GM12878 (cell line): ENCODE measurements around the gene CFAP97D2. TPM values are rescaled to one million over a fixed set of nuclear protein-coding genes. Genes with fewer than 3 reads are reported as not detected.

ENCODE experiments used
- ATAC-seq: fragments of 200-7000 bp; cut with Tn5 transposase; 3 replicates; pipeline ENCODE4 v1.9.1; 2020; ENCODE audit warnings: mild to moderate bottlenecking, moderate library complexity
- BruUV-seq: library from RNA; stranded (reverse); fragments of 400-500 nt; replicated peaks from 2 replicates; lab custom pipeline; 2021; lab: Mats Ljungman, UMichigan
- CTCF ChIA-PET: fragments of 300-600 bp; sonication (Branson Sonifier 250); formaldehyde crosslinking; extraction: SDS; loops from one replicate; lab custom pipeline; 2021; ENCODE audit warnings: inconsistent platforms; lab: Yijun Ruan, JAX
- POLR2A ChIA-PET: fragments of 350-600 bp; formaldehyde crosslinking; extraction: SDS; loops from one replicate; lab custom pipeline; 2021; ENCODE audit warnings: inconsistent platforms; lab: Charles Lee
- RAD21 ChIA-PET: fragments of 300-600 bp; sonication (Branson Sonifier 250); formaldehyde crosslinking; loops from one replicate; lab custom pipeline; 2023; ENCODE audit warnings: antibody characterized with exemption; ENCODE audit not compliant: unreplicated experiment; lab: Charles Lee
- SMC1A ChIA-PET: fragments of 300-600 bp; sonication (Branson Sonifier 250); formaldehyde crosslinking; loops from one replicate; lab custom pipeline; 2023; ENCODE audit not compliant: unreplicated experiment, uncharacterized antibody; lab: Charles Lee
- DNase-seq: peaks from one replicate; pipeline ENCODE4 v3.0.0-alpha.2; 2011; ENCODE audit warnings: low read depth, low spot score
- FAIRE-seq: peaks from 3 replicates; lab custom pipeline; 2011; peaks lifted over from hg19 to GRCh38; lab: Jason Lieb, UNC
- H2AFZ ChIP-seq: 2 replicates; pipeline ENCODE4 v1.6.0; 2011; ENCODE audit warnings: low read depth, low read length, control low read depth; ENCODE audit not compliant: control insufficient read depth
- H3K27ac ChIP-seq: 2 replicates; pipeline ENCODE4 v1.5.1; 2011; ENCODE audit warnings: control low read depth; ENCODE audit not compliant: control insufficient read depth, insufficient read depth
- H3K27me3 ChIP-seq, 2 experiments: replicated peaks in 1 of 2; 2 replicates each; pipeline versions ENCODE4 v1.6.0 to v1.6.1; 2011; ENCODE audit warnings: low read length in 1 of 2; ENCODE audit not compliant: control insufficient read depth in 2 of 2, insufficient read depth in 2 of 2
- H3K36me3 ChIP-seq, 2 experiments: 2 replicates each; pipeline ENCODE4 v1.5.1; 2011; ENCODE audit warnings: low read length in 1 of 2; ENCODE audit not compliant: control insufficient read depth in 2 of 2, insufficient read depth in 2 of 2
- H3K4me1 ChIP-seq: 2 replicates; pipeline ENCODE4 v1.6.1; 2011; ENCODE audit warnings: mild to moderate bottlenecking, low read length, moderate library complexity, mixed read lengths; ENCODE audit not compliant: control insufficient read depth, insufficient read depth
- H3K4me2 ChIP-seq: 2 replicates; pipeline ENCODE4 v1.6.0; 2011; ENCODE audit warnings: control low read depth; ENCODE audit not compliant: control insufficient read depth, insufficient read depth
- H3K4me3 ChIP-seq: fragments of 200-600 bp; sonication (generic); 2 replicates; pipeline ENCODE4 v1.5.1; 2016
- H3K79me2 ChIP-seq: 2 replicates; pipeline ENCODE4 v1.6.0; 2011; ENCODE audit warnings: low read length; ENCODE audit not compliant: control insufficient read depth, insufficient read depth
- H3K9ac ChIP-seq: 2 replicates; pipeline ENCODE4 v1.8.0; 2011; ENCODE audit warnings: low read length, control low read depth, mixed read lengths; ENCODE audit not compliant: control insufficient read depth, insufficient read depth
- H3K9me3 ChIP-seq: replicated peaks from 3 replicates; pipeline ENCODE4 v1.5.1; 2011; ENCODE audit warnings: mild to moderate bottlenecking, low read length; ENCODE audit not compliant: control insufficient read depth, insufficient read depth
- H4K20me1 ChIP-seq: 2 replicates; pipeline ENCODE4 v1.6.0; 2011; ENCODE audit not compliant: control insufficient read depth, insufficient read depth
- HCFC1 ChIP-seq: fragments of 150-350 bp; IDR thresholded peaks from 2 replicates; pipeline ENCODE4 v1.6.1; 2014; ENCODE audit warnings: low read length
- NFIC ChIP-seq: IDR thresholded peaks from 2 replicates; pipeline ENCODE4 v1.6.1; 2012; ENCODE audit warnings: low read depth, mild to moderate bottlenecking, inconsistent platforms, low read length, moderate library complexity
- NFXL1 ChIP-seq: fragments of 450-650 bp; IDR thresholded peaks from 2 replicates; pipeline ENCODE4 v1.6.1; 2017; ENCODE audit warnings: antibody characterized with exemption, mild to moderate bottlenecking, borderline replicate concordance
- NR2F1 ChIP-seq: fragments of 450-650 bp; conservative IDR thresholded peaks from 2 replicates; pipeline ENCODE4 v1.6.1; 2017; ENCODE audit warnings: mild to moderate bottlenecking
- PAX8 ChIP-seq: fragments of 450-650 bp; IDR thresholded peaks from 2 replicates; pipeline ENCODE4 v1.6.1; 2017; ENCODE audit warnings: mild to moderate bottlenecking, moderate library complexity
- SPI1 ChIP-seq: IDR thresholded peaks from 2 replicates; pipeline ENCODE4 v1.6.1; 2011; ENCODE audit warnings: low read depth, mild to moderate bottlenecking, low read length, moderate library complexity, borderline replicate concordance; ENCODE audit not compliant: insufficient read depth
- STAT3 ChIP-seq: IDR thresholded peaks from 2 replicates; pipeline ENCODE4 v1.6.1; 2011; ENCODE audit warnings: low read depth, low read length, improper control_type of control experiment
- ZNF622 ChIP-seq: fragments of 450-650 bp; IDR thresholded peaks from 2 replicates; pipeline ENCODE4 v1.6.1; 2017; ENCODE audit warnings: mild to moderate bottlenecking, inconsistent platforms
- whole genome bisulfite sequencing: methylation state at CpG from one replicate; pipeline ENCODE4 v1.1.6; 2016; ENCODE audit warnings: low lambda C conversion rate; ENCODE audit not compliant: insufficient replicate concordance, insufficient coverage; ENCODE audit errors: missing lambda C conversion rate; 5-methylcytosine and 5-hydroxymethylcytosine counted together
- in situ Hi-C: fragments of 300-500 bp; cut with MboI; formaldehyde crosslinking; loops from 9 replicates; pipeline ENCODE4 v1.14.3; 2018; ENCODE audit warnings: mixed read lengths
- intact Hi-C: fragments of 100-400 bp; cut with micrococcal nuclease; formaldehyde crosslinking; loops from one replicate; pipeline ENCODE4 v1.14.2; 2022; ENCODE audit not compliant: unreplicated experiment
- polyA plus RNA-seq, 11 experiments: library from polyadenylated mRNA; depleted of rRNA in 4 of 11; unstranded in 6 of 11; stranded (reverse) in 5 of 11; fragments of >200 nt; fragmentation: Nextera tagmentation in 4 of 11; fragmentation: Illumina TruSeq in 1 of 11; extraction: Ambion mirVana in 4 of 11; extraction: Trizol in 1 of 11; gene quantifications; 1 replicate in 1 of 11; 2 replicates in 10 of 11; pipeline versions ENCODE4 v1.2.1 to v1.2.3, GENCODE V29; 2011 to 2016; ENCODE audit warnings: inconsistent platforms in 2 of 11, missing spikeins in 2 of 11, low read depth in 1 of 11
- total RNA-seq, 4 experiments: library from RNA; depleted of rRNA in 3 of 4; stranded (reverse); fragments of >200 nt in 3 of 4; fragmentation: Illumina TruSeq in 1 of 4; extraction: Trizol in 1 of 4; gene quantifications; 2 replicates each; pipeline versions ENCODE4 v1.2.1 to v1.2.3, GENCODE V29; 2013 to 2021

CFAP97D2 gene
- total and polyA plus RNA-seq, 10 of the 15 experiments (the other 5 are each of a cell fraction or from before 2014, with no cell fraction given): not detected

DNA sequence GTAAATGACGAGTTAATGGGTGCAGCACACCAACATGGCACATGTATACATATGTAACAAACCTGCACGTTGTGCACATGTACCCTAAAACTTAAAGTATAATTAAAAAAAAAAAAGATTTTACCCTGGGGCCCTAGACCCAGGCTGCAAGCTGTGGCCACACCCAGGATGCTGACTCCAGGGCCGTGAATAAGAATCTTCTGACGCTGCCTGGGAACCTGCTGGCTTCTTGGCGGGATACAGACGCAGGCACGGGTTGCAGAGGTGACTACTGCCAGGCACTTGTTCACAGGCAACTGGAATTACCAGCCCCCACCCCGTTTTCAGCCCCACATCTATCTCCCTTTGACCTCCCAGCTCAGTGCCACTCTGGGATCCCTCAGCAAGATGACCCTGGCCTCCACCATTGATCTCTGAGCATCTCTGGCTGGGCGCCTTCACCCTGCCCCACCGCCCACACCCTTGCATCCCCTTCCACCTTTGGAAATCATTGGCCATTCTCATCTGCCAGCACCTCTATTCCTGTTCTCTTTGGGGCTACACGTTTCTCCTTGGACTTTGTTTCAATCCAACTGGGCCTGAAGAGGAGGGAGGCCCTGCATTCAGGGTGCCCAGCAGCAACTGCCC lies 21.1 kb upstream of the CFAP97D2 start:
- no peak for DNase-seq
- Histone ChIP-seq H3K27ac (no peak overlapping the region), H3K9me3 (peaks cover 5% of the 10 kb centered on the region; the same call in 1 of the 3 replicates), H3K9ac (no peak overlapping the region), H3K27me3 (no peaks in the 10 kb centered on the region; a peak in 1 of 4 replicates), H2AFZ (no peak overlapping the region), H3K79me2 (no peaks in the 10 kb centered on the region), H3K36me3 (no peaks in the 10 kb centered on the region), H3K4me3 (no peak overlapping the region), H3K4me2 (no peak overlapping the region), H4K20me1 (no peaks in the 10 kb centered on the region), H3K4me1 (peaks cover 10% of the 10 kb centered on the region)
- 60% methylated on average over 11 of the region's 11 CpGs for WGBS
- no peak for FAIRE-seq
- CTCF ChIA-PET: no interaction called here
- ATAC-seq: no peak
- SMC1A ChIA-PET: interaction anchor here (1.4 kb wide), 1 partner anchor 20 kb away, joined by 4 read pairs; no protein-coding TSS in a partner anchor
- in situ Hi-C loops (no loop called here), intact Hi-C loops (no loop called here)
- BruUV-seq: no TSS peak
- POLR2A ChIA-PET: no interaction called here
- RAD21 ChIA-PET: no interaction called here
- TF ChIP-seq PAX8 (no peak), HCFC1 (no peak), STAT3 (no peak), NFIC (no peak), SPI1 (no peak), ZNF622 (no peak), NR2F1 (no peak), NFXL1 (no peak)
